ENCODE results near the gene PTBP3. TPM values are rescaled to one million over a fixed set of nuclear protein-coding genes. Genes with fewer than 3 reads are reported as not detected.

Gene PTBP3
- total and polyA plus RNA-seq, 2 of the 4 experiments (the other 2 are of a cell fraction): 8.6 to 15.6 TPM

GRCh38 chr9:112331674-112331952, 1.8 kb downstream of the PTBP3 start:
- Histone ChIP-seq H3K23ac (ENCODE audit: low read depth, low read length) (peak overlapping the region; percentile 1; the same call in 1 of the 2 replicates), H4K91ac (ENCODE audit: insufficient read depth, low read depth, low read length) (no peak overlapping the region), H3K4me2 (ENCODE audit: low read depth, low read length) (peak overlapping the region; percentile 58), H2BK5ac (ENCODE audit: low read depth, low read length, poor library complexity, severe bottlenecking) (no peak overlapping the region), H2BK120ac (ENCODE audit: low read depth, low read length) (no peak overlapping the region), H3K9me3 (ENCODE audit: control insufficient read depth, insufficient read depth, low read length) (no peaks in the 10 kb centered on the region), H3K9me1 (ENCODE audit: insufficient read depth, low read length) (0 out of 2 replicates have a peak, but pooled peaks cover 3% of the 10 kb centered on the region), H3K9ac (ENCODE audit: low read depth, low read length) (peak overlapping the region; percentile 19; the same call in 1 of the 2 replicates), H4K20me1 (ENCODE audit: insufficient read depth, low read length) (peaks cover 23% of the 10 kb centered on the region), H2AFZ (replicated peaks; ENCODE audit: low read length, poor library complexity) (no peak overlapping the region), H3K4ac (ENCODE audit: low read depth, low read length) (no peak overlapping the region), H2BK20ac (ENCODE audit: low read depth, low read length) (no peak overlapping the region), H2AK5ac (ENCODE audit: low read depth, low read length) (no peak overlapping the region), H2AK9ac (replicated peaks; ENCODE audit: low read depth, low read length, poor library complexity) (no peak overlapping the region), H3K27me3 (ENCODE audit: control insufficient read depth, insufficient read depth, low read length) (no peaks in the 10 kb centered on the region), H3K56ac (ENCODE audit: extremely low read depth, insufficient read depth, low read length) (no peak overlapping the region), H3K18ac (ENCODE audit: low read depth, low read length) (no peak overlapping the region), H3K4me3 (ENCODE audit: insufficient read depth, low read depth, low read length) (peak overlapping the region; percentile 10), H3K36me3 (ENCODE audit: control insufficient read depth, insufficient read depth, low read length) (no peaks in the 10 kb centered on the region), H3K79me1 (ENCODE audit: low read depth in 1 of 2, low read length in 2 of 2) (peaks cover 0 to 31% of the 10 kb centered on the region in 2 experiments; a peak in 3 of 4 replicates), H3K4me1 (ENCODE audit: control insufficient read depth, insufficient read depth, low read length) (peaks cover 3% of the 10 kb centered on the region; the same call in 1 of the 2 replicates), H3K27ac (ENCODE audit: insufficient read depth, low read length) (no peak overlapping the region), H2BK15ac (ENCODE audit: low read depth, low read length) (no peak overlapping the region), H3K14ac (replicated peaks; ENCODE audit: low read depth, low read length) (no peak overlapping the region), H4K8ac (ENCODE audit: low read depth in 2 of 2, low read length in 2 of 2) (no peak overlapping the region), H4K5ac (ENCODE audit: low read depth, low read length) (no peak overlapping the region)
- in situ Hi-C loops (cut with MboI; ENCODE audit: low sequenced_read_pairs): no loop called here
- DNase-seq (no peak), ATAC-seq (ENCODE audit: low read depth) (no peak)
- dilution Hi-C loops (cut with HindIII; ENCODE audit: low sequenced_read_pairs, unreplicated experiment): no loop called here
- ChIA-PET CTCF (interaction anchor here (2.4 kb wide), 1 partner anchor 234 kb away, joined by 11 read pairs; no protein-coding TSS in a partner anchor), POLR2A (ENCODE audit: unreplicated experiment) (no interaction called here)
- WGBS, 2 experiments (ENCODE audit: extremely low coverage in 2 of 2, insufficient read length in 1 of 2): 71% methylated on average over 1 of the region's 4 CpGs; no CpG with 5 or more reads in 1 of the 2 experiments
- TF ChIP-seq RCOR1 (IDR thresholded peaks at IDR 0.05; ENCODE audit: insufficient replicate concordance, low read length) (no peak), RFX5 (IDR thresholded peaks at IDR 0.05; ENCODE audit: low read depth, low read length) (no peak), RAD21 (IDR thresholded peaks at IDR 0.05; ENCODE audit: low read length) (no peak), FOS (IDR thresholded peaks at IDR 0.05; ENCODE audit: low read depth, low read length) (no peak), CHD1 (IDR thresholded peaks at IDR 0.05; ENCODE audit: low read depth, low read length) (no peak), MAFK (IDR thresholded peaks at IDR 0.05; ENCODE audit: low read depth, low read length) (no peak), USF2 (IDR thresholded peaks at IDR 0.05; ENCODE audit: low read depth, low read length) (no peak), POLR2A (IDR thresholded peaks at IDR 0.05; ENCODE audit: low read depth, low read length) (no peak), MAZ (IDR thresholded peaks at IDR 0.05; ENCODE audit: borderline replicate concordance, low read depth, low read length) (no peak), SMC3 (IDR thresholded peaks at IDR 0.05; ENCODE audit: low read depth, low read length) (no peak), MXI1 (IDR thresholded peaks at IDR 0.05; ENCODE audit: borderline replicate concordance, low read depth, low read length) (no peak), NFE2L2 (IDR thresholded peaks at IDR 0.05; ENCODE audit: low read depth, low read length) (no peak), CTCF (conservative IDR thresholded peaks at IDR 0.05; ENCODE audit: low read depth, low read length) (no peak), BHLHE40 (IDR thresholded peaks at IDR 0.05; ENCODE audit: low read depth, low read length) (no peak), ELK1 (IDR thresholded peaks at IDR 0.05; ENCODE audit: borderline replicate concordance, low read depth, low read length) (no peak), CEBPB (IDR thresholded peaks at IDR 0.05; ENCODE audit: low read depth, low read length) (no peak)
- intact Hi-C loops (cut with micrococcal nuclease): loop anchor here (5.0 to 10.0 kb wide), 2 partner anchors 109 to 567 kb away; no protein-coding TSS in a partner anchor
- no TSS peak for BruUV-seq (replicated peaks)

Data from IMR-90 (cell line).